HepG2 (cell line): Measurements from ENCODE around the gene TGFA. TPM values are rescaled to one million over a fixed set of nuclear protein-coding genes. Genes with fewer than 3 reads are reported as not detected.

Experiments
- ARID4A ChIP-seq: sonication (generic); formaldehyde crosslinking; IDR thresholded peaks from 2 replicates; pipeline ENCODE4 v1.5.0; 2020; ENCODE audit warnings: mild to moderate bottlenecking, missing genetic modification reagents, borderline replicate concordance
- NFRKB ChIP-seq: fragments of 450-650 bp; IDR thresholded peaks from 2 replicates; pipeline ENCODE4 v1.6.1; 2017
- PRDM4 ChIP-seq: sonication (generic); formaldehyde crosslinking; IDR thresholded peaks from 2 replicates; pipeline ENCODE4 v1.9.0; 2021; ENCODE audit warnings: missing genetic modification reagents, borderline replicate concordance
- TEF ChIP-seq: sonication (generic); formaldehyde crosslinking; IDR thresholded peaks from 2 replicates; pipeline ENCODE4 v1.5.0; 2020; ENCODE audit warnings: missing genetic modification reagents
- THAP8 ChIP-seq: sonication (generic); formaldehyde crosslinking; IDR thresholded peaks from 2 replicates; pipeline ENCODE4 v1.5.1; 2020; ENCODE audit warnings: missing genetic modification reagents, mild to moderate bottlenecking, borderline replicate concordance
- ZNF407 ChIP-seq: sonication (generic); formaldehyde crosslinking; IDR thresholded peaks from one replicate; pipeline ENCODE4 v1.5.1; 2020; ENCODE audit warnings: mild to moderate bottlenecking, missing genetic modification reagents; ENCODE audit errors: not compliant biosample characterization
- polyA plus RNA-seq, 8 experiments: library from polyadenylated mRNA; depleted of rRNA in 3 of 8; stranded (reverse) in 7 of 8; unstranded in 1 of 8; fragments of >200 nt; fragmentation: Illumina TruSeq in 4 of 8; extraction: Trizol in 4 of 8; gene quantifications; 2 replicates each; pipeline versions ENCODE4 v1.2.1 to v1.2.3, GENCODE V29; 2011 to 2016; ENCODE audit warnings: low read depth in 4 of 8, missing spikeins in 1 of 8, mixed read lengths in 1 of 8; ENCODE audit not compliant: insufficient read depth in 1 of 8
- total RNA-seq, 5 experiments: library from RNA; depleted of rRNA; stranded (reverse); fragments of >200 nt; fragmentation: Illumina TruSeq; extraction: Trizol; gene quantifications; 2 replicates each; pipeline ENCODE4 v1.2.3, GENCODE V29; 2016; ENCODE audit warnings: low read depth in 1 of 5

TGFA gene
- total and polyA plus RNA-seq, 2 of the 13 experiments (the other 11 are each of a cell fraction or from before 2014, with no cell fraction given), result 7.8 to 15.3 TPM

- TF ChIP-seq ZNF407 (CRISPR knock-in tag) (peak; percentile 40), ARID4A (CRISPR knock-in tag) (peak; percentile 81; the same call in 1 of the 2 replicates), NFRKB (no peak), THAP8 (CRISPR knock-in tag) (0 out of 2 replicates have a peak, but pooled peaks have one; percentile 27), PRDM4 (CRISPR knock-in tag) (no peak), TEF (CRISPR knock-in tag) (no peak)
Measured at GRCh38 chr2:70553584-70554337, at the start of gene TGFA (continued).
